K562 treated with DMSO at 1 percent for 12 hours (cell line): ENCODE results near the gene TBC1D3D. TPM values are rescaled to one million over a fixed set of nuclear protein-coding genes. Genes with fewer than 3 reads are reported as not detected.

Experiments used
- total RNA-seq: library from RNA; unstranded; fragments of 300-600 nt; gene quantifications from 2 replicates; pipeline ENCODE4 v1.2.3, GENCODE V29; 2022; ENCODE audit not compliant: insufficient read depth

The TBC1D3D gene
- total RNA-seq: 0.48 and 0.97 TPM in 2 replicates

DNA sequence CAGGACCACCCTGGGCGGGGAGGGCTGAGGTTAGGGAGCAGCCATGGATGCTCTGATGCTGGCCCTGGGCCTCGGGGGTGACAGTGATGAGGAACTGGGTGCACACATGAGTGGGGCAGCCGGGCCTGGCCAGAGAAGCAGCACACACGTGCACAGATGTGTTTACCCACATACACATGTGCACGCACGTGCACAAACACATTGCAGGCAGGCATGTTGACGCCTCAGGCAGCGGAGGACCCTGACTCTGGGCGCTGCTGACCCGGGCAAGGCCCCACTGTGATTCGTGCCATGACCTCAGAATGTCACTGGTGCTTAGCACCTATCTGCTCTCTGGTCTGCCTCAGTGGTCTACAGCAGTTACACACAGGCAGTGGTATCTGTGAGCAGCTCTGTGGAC lies at the start of gene TBC1D3D:
Gene TBC1D3D (plus strand): TSS at position 301 of the 400 bp plus-strand sequence. CDS start 1,585 bp downstream, outside the sequence.

DNA sequence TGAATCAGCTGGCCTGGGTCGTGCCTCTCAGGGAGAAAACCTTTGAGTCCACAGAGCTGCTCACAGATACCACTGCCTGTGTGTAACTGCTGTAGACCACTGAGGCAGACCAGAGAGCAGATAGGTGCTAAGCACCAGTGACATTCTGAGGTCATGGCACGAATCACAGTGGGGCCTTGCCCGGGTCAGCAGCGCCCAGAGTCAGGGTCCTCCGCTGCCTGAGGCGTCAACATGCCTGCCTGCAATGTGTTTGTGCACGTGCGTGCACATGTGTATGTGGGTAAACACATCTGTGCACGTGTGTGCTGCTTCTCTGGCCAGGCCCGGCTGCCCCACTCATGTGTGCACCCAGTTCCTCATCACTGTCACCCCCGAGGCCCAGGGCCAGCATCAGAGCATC lies 14.8 kb upstream of the TBC1D3D start, which contains the start of gene TBC1D3L:
Gene TBC1D3L (minus strand): TSS at position 101 of the 400 bp plus-strand sequence. CDS start 1,540 bp downstream, outside the sequence.

Other genes starting within 250 kb of the TBC1D3D start
- not detected in 2 replicates for gene TBC1D3K, start 79.6 kb upstream of the TBC1D3D start, total RNA-seq
- 1.8 and 2.6 TPM in 2 replicates for gene TBC1D3L, start 14.9 kb upstream of the TBC1D3D start, total RNA-seq
- gene TBC1D3C, start 64.7 kb downstream of the TBC1D3D start, total RNA-seq: not detected in 2 replicates
- not detected in 2 replicates for gene TBC1D3E, start 124.0 kb downstream of the TBC1D3D start, total RNA-seq
- gene TBC1D3, start 188.6 kb downstream of the TBC1D3D start, total RNA-seq: 2.6 and 3.6 TPM in 2 replicates